ENCODE data around the gene ZFR.
A peak's percentile ranks its signal among the peaks of the same experiment; 100 is the strongest.

ZFR gene

GRCh38 chr5:32444431-32445286, at the start of gene ZFR:
ZFR (minus strand) TSS chr5:32444740; CDS start chr5:32444658, 82 bp downstream.
- FAIRE-seq = no peak
- DNase-seq (ENCODE audit: low spot score) = peak; percentile 88

DNA sequence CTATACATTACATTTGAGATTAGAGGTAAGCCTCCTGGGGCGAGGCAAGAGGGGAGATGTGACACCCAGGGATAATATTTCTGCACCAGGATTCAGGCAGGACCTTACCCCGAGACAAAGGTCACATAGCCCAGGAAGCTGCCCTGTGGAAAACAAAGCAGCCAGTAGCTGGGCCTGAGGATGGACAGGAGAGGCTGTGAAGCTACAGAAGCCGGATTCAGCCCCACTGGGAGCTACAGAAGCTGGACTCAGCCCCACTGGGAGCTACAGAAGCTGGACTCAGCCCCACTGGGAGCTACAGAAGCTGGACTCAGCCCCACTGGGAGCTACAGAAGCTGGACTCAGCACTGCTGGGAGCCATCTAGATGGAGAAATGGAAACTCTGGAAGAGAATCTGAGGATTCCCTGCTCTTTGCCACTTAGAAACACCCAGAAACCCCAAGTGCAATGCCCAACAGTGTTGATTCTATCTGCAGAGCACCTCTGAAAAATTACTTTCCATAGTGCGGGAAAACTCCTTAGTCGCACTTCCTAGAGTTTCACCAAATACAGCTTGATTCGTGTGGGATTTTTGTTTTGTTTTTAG, 46.5 kb upstream of the ZFR start:
- DNase-seq (ENCODE audit: low spot score) (no peak), FAIRE-seq (no peak)

GRCh38 chr5:32489791-32490562, 45.4 kb upstream of the ZFR start:
- peak; percentile 49 for DNase-seq (ENCODE audit: low spot score)
- FAIRE-seq = peak; percentile 7

GRCh38 chr5:32487424-32487823, 42.9 kb upstream of the ZFR start:
- no peak for FAIRE-seq

GRCh38 chr5:32487008-32487407, 42.5 kb upstream of the ZFR start:
- FAIRE-seq (no peak), DNase-seq (ENCODE audit: low spot score) (no peak)

More at GRCh38 chr5:32487424-32487823, 42.9 kb upstream of the ZFR start:
- DNase-seq (ENCODE audit: low spot score) = no peak

GRCh38 chr5:32482193-32482592, 37.7 kb upstream of the ZFR start:
- no peak for DNase-seq (ENCODE audit: low spot score)
- FAIRE-seq = no peak

- DNase-seq (ENCODE audit: low spot score) (no peak), FAIRE-seq (no peak)
These were observed 34.6 kb upstream of the ZFR start for GRCh38 chr5:32479096-32479495.

- DNase-seq (ENCODE audit: low spot score) (no peak), FAIRE-seq (no peak)
These were observed 32.4 kb upstream of the ZFR start for GRCh38 chr5:32476891-32477290.

- FAIRE-seq (no peak), DNase-seq (ENCODE audit: low spot score) (no peak)
These were observed 31.0 kb upstream of the ZFR start for GRCh38 chr5:32475334-32476097.

DNA sequence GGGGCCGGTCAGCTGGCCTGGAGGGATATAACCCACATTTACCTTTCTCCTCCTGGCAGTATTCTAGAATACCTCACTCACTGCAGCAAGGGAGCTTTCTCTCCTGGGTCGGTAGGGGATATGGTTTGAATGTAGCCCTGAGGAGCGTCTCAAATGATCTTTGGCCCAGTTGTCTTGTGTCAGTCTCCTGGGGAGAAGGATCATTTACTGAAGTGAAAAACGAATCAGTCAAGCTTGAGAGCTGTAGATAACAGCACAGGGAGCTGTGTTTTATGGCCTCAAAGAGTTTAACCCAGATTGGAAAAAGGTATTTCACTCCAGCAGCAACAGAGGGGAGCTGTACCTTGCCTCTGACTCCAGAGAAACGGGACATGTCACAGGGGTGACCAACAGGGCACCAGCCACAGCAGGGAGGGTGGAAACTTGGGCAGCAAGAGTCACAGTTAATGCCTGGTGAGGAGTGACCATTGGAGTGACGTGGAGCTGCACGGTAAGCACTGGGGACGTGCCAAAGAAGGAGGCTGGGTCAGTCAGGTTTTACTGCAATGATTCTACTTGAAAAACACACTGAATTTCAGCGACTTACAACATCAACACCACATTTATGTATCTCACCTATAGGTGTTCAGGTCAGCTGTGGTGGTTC, 29.8 kb upstream of the ZFR start:
- FAIRE-seq (no peak), DNase-seq (ENCODE audit: low spot score) (no peak)

GRCh38 chr5:32473072-32473471, 28.5 kb upstream of the ZFR start:
- DNase-seq (ENCODE audit: low spot score) (no peak), FAIRE-seq (no peak)

GRCh38 chr5:32471784-32472183, 27.2 kb upstream of the ZFR start:
- no peak for DNase-seq (ENCODE audit: low spot score)
- FAIRE-seq = no peak

DNA sequence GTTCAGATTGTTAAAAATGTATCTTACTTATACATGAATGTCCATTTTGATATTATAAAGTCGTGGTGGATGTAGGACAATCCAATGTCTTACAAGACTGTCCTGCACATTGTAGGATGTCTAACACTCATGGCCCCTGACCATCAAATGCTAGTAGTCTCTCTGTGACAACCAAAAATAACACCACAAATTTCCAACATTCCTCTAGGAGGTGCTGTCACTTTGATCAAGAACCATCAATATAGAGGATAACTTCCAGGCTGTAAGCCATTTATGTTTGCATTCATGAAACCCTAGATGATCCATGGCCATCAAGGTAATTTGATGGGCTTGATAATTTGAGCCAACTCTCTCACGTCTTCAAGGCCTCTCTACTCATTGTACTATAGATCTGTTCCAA, 20.5 kb upstream of the ZFR start:
- DNase-seq (ENCODE audit: low spot score) (no peak), FAIRE-seq (no peak)

- FAIRE-seq (no peak), DNase-seq (ENCODE audit: low spot score) (peak; percentile 47)
These were observed 18.1 kb upstream of the ZFR start for GRCh38 chr5:32462618-32463017.

GRCh38 chr5:32461441-32462120, 17.0 kb upstream of the ZFR start:
- DNase-seq (ENCODE audit: low spot score) = no peak
- no peak for FAIRE-seq

GRCh38 chr5:32460702-32461101, 16.2 kb upstream of the ZFR start:
- FAIRE-seq (no peak), DNase-seq (ENCODE audit: low spot score) (no peak)

- FAIRE-seq (no peak), DNase-seq (ENCODE audit: low spot score) (no peak)
These were observed 14.4 kb upstream of the ZFR start for GRCh38 chr5:32458880-32459495.

- FAIRE-seq (no peak), DNase-seq (ENCODE audit: low spot score) (no peak)
These were observed 10.8 kb upstream of the ZFR start for GRCh38 chr5:32455311-32455710.

DNA sequence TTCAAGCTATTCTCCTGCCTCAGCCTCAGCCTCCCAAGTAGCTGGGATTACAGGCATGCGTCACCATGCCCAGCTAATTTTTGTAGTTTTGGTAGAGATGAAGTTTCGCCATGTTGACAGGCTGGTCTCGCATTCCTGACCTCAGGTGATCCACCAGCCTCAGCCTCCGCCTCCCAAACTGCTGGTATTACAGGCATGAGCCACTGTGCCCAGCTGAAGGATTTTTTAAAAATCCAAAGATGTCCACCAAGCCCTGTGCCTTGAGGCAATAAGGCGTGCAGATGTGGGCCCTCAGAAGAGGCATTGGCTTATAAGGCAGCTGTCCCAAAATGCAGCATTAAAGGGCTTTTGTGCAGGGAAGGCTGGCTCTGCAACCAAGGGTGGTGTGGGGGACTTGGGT, 10.3 kb upstream of the ZFR start:
- FAIRE-seq (no peak), DNase-seq (ENCODE audit: low spot score) (no peak)

DNA sequence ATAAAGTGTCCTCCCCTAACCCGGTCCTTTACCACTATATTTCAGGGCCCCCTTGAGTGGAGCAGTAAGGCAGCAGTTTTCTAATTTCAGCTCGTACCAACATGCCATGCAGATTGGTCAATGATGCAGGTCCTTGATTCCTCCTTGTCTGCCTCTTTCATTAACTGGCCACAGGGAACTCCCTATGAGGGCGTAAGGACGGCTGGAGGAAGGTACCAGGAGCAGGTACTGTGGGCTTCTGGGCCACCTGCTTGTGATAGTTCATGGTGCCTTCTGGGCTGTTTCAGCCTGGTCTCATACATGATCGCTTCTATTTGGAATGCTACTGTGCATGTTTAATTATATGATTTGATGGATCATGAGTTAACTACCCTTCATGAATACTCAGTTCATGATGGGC, 9.4 kb upstream of the ZFR start:
- no peak for FAIRE-seq
- no peak for DNase-seq (ENCODE audit: low spot score)

Data from RCC 7860 (cell line).